HG02642 (cell line): ENCODE results near the gene SGCA.
A peak's percentile ranks its signal among the peaks of the same experiment; 100 is the strongest.

Experiments
- ATAC-seq: cut with Tn5 transposase; IDR thresholded peaks from one replicate; pipeline ENCODE4 v1.9.1; 2021; ENCODE audit warnings: mild to moderate bottlenecking; ENCODE audit not compliant: unreplicated experiment, poor library complexity

SGCA gene

DNA sequence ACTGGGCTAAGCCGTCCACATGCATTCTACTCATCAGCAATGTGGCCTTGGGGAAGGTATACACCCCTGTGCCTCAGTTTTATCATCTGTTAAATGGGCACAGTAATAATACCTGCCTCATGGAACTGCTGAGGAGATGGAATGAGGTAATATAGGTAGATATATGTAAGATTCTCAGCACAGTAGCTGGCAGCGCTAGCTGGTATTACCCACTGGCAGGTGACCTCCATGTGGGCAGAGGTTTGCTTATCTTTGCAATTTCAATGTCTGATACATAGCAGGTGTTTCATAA lies 1.2 kb upstream of the SGCA start:
- ATAC-seq: no peak

DNA sequence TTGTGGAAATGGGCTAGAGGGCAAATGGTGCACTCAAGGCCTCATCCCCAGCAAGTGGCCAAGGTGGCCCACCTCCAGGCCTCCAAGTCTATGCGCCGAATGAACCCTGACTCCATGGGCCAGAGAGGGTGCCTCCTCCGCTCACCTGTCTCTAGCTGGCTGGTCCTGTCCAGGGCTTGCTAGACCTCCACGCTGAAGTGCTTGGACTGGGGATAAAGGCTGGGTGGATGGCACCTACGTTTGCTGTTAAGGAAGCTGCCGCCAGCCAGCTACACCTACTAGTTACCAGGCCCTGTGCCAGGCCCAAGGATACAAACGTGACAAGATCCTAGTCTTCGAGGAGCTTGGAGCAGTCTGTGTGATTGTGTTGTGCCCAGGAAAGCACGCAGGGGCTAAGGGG lies 739 bp upstream of the SGCA start:
- ATAC-seq: no peak

DNA sequence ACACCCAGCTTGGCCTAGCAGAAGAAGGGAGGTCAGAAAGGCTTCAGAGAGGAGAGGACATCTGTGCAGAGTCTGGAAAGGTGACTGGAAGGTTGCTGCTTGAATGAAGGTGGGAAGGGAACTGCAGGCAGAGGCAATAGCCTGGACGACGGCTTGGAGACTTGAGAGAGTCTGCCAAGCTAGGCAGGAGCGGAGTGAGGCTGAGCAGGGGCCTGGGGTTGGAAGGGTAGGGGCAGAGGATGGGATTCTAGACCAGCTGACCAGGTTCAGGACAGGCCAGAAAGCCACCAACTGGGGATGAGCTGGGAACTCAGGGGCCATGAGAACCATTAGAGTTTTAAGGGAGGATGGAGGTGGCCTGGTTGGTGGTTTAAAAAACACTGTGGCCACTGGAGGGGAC lies 339 bp upstream of the SGCA start:
- no peak for ATAC-seq

DNA sequence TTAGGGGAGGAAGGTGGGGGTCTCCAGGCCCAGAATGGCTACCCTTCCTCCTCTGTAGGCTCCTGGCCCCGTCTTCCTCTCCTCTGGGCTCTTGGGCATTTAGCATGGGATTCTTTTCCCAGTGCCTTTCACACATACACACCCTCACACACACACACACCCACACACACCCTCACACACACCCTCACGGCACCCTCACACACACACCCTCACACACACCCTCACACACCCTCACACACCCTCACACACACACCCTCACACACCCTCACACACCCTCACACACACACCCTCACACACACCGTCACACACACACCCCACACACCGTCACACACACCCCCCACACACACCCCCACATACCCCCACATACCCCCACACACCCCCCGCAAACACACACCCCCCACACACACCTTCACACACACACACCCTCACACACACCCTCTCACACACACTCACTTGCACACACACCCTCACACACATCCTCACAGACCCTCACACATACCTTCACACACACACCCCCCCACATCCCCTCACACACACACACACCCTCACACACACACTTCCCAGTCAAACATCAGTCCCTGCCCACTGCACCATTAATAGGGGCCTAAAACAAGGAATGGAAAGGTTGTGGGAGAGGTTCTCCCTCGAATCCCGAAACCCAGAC lies 845 bp downstream of the SGCA start:
- no peak for ATAC-seq

DNA sequence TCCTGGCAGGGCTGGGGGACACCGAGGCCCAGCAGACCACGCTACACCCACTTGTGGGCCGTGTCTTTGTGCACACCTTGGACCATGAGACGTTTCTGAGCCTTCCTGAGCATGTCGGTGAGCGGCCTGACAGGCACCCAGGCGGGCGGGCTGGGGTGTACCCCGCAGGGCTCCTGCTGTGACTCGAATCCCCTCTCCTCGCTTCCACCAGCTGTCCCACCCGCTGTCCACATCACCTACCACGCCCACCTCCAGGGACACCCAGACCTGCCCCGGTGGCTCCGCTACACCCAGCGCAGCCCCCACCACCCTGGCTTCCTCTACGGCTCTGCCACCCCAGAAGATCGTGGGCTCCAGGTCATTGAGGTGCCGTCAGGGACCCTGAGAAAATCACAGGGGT lies 1.6 kb downstream of the SGCA start:
- ATAC-seq: no peak

DNA sequence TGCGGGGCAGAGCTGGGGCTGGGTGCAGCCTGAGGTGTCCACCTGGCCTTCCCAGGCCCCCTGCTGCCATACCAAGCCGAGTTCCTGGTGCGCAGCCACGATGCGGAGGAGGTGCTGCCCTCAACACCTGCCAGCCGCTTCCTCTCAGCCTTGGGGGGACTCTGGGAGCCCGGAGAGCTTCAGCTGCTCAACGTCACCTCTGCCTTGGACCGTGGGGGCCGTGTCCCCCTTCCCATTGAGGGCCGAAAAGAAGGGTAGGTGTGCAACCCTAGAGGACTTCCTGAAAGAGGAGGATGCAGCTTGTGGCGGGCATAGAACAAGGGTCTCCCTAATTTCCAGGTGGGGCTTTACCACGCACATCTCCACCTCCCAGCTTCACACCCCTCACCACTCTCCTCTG lies 2.5 kb downstream of the SGCA start:
- ATAC-seq: no peak

DNA sequence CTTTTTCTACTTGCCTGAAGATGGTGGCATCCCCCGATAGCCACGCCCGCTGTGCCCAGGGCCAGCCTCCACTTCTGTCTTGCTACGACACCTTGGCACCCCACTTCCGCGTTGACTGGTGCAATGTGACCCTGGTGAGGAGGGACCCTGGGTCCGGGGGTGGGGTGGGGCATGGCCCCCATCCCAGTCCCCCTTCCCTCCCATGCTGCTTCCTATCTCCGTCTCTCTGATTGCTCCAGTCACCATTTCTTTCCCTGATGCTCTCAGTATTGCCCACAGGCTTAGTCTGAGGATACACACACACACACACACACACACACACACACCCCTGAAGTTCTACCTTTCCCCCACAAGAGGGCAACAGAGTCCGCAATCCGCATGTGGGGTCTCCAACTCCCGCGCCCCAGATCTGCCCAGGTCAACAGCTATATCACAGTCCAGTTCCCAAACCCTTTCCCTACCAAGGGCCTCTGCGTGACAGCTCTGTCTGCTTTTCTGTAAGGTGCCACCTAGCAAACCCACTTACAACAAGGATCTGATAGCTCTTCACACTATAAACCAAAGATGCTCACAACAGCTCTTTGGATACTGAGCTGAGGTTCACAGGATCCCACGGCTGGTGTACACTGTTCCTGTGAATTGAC lies 3.4 kb downstream of the SGCA start:
- ATAC-seq: no peak

DNA sequence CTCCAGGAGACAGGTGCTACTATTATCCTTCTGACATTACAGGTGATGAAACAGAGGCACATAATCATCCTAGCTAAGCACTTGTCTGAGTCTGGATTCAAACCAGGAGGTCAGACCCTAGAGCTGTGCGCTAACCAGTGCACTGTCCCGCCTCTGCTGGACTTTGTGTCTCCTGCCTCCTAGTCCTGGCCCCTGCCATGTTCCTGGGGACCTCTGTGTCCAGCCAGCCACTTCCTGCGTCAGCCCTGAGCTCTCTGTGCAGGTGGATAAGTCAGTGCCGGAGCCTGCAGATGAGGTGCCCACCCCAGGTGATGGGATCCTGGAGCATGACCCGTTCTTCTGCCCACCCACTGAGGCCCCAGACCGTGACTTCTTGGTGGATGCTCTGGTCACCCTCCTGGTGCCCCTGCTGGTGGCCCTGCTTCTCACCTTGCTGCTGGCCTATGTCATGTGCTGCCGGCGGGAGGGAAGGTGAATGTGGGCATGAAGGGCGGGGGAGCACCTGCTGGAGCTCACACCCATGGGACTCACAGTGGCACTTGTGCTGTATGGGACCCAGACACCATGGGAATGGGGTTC lies 4.2 kb downstream of the SGCA start:
- ATAC-seq: no peak

DNA sequence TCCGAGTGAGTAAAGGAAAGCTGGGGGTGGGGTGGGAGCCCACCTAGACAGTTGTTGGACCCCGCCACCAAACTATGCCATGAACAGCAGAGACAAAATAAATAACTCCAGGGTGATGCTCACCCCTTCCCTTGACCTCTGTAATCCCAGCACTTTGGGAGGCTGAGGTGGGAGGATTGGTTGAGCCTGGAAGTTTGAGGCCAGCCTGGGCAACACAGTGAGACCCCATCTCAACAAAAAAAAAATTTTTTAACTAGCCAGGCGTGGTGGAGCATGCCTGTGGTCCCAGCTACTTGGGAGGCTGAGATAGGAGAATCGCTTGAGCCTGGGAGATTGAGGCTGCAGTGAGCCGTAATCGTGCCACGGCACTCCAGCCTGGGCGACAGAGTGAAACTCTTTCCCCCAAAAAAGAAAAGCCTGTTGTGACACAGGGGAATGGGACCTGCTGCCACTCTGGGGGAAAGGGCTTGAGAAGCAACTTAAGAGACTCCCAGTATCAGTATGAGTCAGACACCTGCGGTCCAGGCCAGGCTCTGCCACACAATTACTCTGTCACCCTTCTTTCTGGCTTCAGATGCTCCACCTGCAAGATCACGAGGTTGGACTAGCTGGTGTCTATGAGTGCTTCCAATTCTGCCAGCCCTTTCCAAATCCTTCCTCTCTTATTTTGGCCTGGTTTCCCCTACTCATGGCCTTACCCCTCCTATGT lies 5.0 kb downstream of the SGCA start:
- ATAC-seq: peak; percentile 71

DNA sequence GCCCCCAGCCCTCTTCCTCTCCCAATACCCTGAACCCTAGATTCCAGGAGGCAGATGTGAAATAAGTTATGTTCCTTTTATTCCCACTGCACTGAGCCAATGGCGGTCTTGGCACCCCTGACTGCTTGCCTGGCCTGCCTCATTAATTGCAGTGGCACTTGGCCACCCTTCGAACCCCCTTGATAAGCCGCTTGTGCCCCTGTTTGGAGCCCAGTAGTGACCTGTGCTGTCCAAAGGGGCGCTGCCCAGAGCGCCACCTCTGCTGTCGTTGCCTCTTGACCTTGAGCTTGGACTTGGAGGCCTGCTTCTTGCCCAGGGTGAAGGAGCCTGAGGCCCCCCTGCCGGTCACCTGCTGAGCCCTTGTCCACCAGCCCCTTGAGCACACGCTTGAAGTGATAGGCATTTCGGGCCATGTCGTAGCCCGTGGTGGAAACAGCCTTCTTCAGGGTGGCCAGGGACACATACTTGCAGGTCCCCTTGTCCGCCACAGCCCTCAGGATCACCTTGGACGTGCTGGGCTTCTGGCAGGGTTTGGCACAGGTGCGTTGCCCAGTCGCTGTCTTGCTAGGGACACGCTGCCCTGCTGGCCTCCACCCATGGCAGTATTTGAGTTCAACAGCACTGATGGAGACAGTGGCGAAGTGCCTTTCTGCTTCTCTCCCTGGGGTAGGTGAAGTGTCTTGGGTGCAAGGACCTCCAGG lies 5.7 kb downstream of the SGCA start:
- no peak for ATAC-seq

DNA sequence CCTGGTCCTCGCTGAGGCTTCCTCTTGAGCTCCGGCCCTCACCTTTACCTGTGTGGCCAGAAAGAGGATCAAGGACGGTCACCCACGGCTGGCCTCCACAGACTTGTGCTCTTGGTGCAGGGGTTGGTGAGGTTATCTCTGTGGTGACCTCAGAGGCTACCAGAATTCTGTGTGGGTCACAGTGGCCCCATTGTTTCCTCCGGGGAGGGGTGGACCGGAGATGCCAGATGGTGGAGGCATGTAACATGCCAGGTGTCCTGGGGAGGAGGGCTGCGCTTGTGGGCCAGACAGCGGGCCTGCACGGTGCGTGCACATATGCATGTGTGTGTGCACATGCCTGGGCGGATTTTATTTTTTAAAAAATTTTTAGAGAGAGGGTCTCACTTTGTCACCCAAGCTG lies 6.3 kb downstream of the SGCA start:
- no peak for ATAC-seq

DNA sequence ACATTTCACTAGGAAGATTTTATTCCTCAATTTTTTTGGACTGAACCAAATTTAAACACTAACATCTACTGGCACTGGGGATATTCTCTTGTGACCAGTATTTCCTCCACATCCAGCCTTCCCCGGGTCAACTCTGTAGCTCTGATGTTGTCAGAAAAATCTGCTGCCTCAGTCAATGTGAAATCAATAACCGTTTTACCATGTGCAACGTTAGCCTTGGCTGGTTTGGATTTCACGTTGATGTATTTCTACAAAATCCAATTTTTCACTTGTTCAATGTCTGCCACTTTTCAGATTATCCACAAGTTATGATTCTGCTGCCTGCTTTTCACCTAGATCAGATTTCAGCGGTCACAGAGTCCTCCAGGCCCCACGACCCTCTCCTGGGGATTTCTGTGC lies 7.1 kb downstream of the SGCA start:
- no peak for ATAC-seq

DNA sequence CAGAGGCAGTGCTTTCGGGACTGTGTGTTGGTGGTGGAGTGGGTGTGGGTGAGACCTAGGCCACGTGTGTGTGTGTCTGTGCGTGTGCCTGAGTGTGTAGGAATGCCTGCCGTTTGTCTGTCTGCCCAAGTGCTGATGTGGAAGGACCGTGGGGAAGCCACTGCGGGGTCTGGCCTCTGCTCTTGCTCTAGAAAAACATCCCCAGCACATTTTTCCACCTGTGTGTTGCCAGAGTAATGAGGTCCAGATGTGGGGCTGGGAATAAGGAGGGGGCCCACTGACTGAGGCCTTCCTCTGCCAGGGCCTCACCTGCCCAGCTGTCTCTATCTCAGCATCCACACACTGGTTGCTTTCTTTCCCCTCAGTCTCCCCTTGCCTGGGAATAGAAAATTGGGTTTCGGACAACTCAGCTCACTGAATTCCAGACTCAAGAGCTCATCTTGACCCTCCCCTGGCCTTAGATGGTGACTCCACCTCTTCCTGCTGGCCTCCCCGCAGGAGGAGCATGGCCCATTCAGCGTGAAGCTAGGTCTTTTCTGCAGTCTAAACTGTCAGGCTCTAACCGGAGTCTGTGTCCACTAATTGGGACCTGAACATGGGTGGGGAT lies 7.6 kb downstream of the SGCA start:
- no peak for ATAC-seq

DNA sequence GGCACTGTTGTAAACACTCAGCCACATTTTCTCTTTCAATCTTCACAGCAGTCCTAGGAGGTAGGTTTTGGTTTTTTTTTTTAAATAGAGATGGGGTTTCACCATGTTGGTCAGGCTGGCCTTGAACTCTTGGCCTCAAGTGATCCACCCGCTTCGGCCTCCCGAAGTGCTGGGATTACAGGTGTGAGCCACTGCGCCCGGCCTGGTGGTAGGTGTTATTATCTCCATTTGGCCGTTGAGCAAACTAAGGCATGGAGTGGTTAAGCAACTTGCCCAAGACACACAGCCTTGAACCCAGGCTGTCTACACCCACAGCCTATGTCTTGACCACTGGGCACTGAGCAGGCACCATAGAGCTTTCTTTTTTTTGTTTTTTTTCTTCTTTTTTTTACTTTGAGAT lies 8.6 kb downstream of the SGCA start:
- no peak for ATAC-seq

DNA sequence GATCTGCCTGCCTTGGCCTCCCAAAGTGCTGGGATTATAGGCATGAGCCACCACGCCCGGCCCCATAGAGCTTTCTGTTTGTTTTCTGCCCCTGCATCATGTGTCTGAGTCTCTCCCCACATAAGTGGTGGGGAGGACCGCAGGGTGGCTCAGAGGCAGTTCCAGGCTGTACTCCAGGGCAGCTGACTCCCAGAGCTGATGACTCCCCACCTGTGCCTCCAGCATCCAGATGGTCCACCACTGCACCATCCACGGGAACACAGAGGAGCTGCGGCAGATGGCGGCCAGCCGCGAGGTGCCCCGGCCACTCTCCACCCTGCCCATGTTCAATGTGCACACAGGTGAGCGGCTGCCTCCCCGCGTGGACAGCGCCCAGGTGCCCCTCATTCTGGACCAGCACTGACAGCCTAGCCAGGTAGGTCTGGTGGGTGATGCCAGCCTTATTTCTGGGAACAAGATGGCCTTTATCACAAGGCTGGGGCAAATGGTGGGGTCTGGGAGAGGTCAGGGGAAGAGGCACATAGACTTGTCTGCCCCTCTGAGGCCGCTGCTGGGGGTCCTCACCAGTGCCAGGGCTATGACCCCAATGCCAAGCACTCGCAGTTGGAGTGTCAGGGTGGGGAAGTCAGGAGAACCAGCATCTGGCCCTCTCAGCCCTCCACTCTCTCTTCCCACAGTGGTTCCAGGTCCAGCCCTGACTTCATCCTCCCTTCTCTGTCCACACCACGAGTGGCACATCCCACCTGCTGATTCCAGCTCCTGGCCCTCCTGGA lies 9.4 kb downstream of the SGCA start:
- no peak for ATAC-seq

DNA sequence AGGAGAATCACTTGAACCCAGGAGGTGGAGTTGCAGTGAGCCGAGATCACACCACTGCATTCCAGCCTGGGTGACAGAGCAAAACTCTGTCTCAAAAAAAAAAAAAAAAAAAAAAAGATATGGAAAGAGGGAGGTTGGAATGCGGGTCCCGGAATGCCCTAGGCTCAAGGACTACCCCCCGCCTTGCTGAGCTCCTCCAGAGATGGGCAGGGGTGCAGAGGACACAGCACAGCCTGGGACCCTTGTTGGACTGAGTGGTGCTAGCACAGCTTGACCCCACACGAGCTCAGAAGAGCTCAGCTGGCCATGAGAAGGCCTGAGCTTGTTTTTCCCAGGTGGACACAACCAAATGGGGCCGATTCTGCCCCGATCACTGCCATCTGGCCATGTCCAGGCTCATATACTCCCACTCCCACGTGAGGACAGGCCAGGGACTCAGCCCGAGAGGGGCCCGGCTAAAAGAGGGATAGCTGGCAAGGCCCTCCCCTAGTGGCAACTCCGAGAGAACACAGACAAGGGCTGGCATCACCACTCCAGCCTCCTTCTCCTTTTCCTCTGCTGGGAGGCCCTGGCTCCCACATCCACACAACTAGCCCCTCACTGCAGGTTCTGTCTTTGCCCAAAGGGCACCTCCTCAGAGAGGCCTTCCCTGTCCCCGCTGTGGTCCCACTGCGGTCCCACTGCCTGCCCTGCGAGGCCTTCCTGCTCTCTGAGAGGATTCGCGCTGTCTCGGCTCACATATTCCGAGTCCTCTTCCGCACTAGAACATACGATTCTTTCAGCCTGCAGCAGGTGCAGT lies 11.0 kb downstream of the SGCA start:
- no peak for ATAC-seq

DNA sequence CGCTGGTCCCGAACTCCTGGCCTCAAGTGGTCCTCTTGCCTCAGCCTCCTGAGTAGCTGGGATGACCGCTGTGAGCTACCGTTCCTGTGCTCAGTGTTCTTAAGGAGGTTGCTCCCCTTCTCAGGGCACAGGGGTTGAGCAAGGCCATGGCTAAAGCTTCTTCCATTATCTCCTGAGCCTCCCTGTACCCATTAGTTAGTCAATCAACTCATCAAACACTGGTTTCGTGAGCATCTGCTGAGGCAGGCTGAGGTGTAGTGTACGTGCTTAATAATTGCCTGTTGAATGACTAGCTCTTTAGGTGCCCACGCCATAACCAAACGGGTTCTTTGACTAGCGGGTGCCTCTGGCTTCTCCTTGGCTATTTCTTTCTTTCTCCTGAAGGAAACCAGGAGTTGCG lies 11.7 kb downstream of the SGCA start:
- no peak for ATAC-seq

DNA sequence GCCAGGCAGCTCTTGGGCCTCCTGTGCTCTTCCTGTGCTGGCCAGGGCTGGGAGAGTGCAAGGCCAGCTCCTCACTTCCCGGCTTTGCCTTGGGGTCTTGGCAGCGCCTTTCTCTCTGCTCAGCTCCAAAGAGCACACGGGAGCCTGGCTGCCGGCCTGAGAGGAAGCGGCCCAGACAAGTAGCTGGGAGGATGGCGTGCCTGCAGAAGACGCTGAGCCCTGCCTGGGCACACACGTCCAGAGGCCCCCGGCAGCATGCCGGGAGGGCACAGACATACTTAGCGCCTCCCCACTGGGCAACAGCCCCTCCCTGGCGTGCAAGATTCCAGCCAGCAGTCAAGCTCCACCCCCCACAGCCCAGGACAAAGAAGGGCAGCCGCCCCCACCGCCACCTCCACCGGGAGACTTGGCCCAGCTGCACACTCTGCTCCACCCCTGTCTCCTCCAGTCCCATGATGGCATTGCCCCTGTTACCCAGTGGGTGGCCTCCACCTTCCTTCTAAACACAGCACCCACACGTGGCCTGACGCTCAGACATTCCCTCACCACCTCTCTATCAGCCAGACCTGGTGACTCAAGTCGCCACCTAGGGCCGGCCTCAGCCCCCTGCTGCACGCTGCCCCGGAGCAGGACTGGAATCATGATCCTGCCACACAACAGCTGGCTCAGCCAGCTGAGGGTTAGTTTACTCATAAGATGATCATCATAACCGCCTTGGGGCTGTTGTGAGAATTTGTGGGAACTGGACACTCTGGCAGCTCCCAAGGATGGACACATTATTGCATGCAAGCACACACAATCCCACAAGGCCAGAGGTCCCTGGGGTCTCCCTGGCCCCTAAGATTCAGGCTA lies 12.4 kb downstream of the SGCA start:
- peak; percentile 69 for ATAC-seq
